GM23338 (cell line): ENCODE measurements around the gene OBSCN.

Source experiments
- CREB1 ChIP-seq: fragments of 250-450 bp; sonication (Bioruptor Pico); IDR thresholded peaks from 2 replicates; pipeline ENCODE4 v1.5.0; 2020; ENCODE audit warnings: low read depth, mild to moderate bottlenecking, moderate library complexity
- EZH2 ChIP-seq: fragments of 200-600 bp; sonication (generic); IDR thresholded peaks from one replicate; pipeline ENCODE4 v1.8.0; 2017; ENCODE audit warnings: antibody characterized with exemption, mild to moderate bottlenecking, low read depth; ENCODE audit not compliant: unreplicated experiment
- EZH2phosphoT487 ChIP-seq: fragments of 200-600 bp; sonication (generic); IDR thresholded peaks from one replicate; pipeline ENCODE4 v1.8.1; 2018; ENCODE audit warnings: antibody characterized with exemption; ENCODE audit not compliant: unreplicated experiment
- NANOG ChIP-seq: IDR thresholded peaks from 2 replicates; pipeline ENCODE4 v1.6.1; 2016; ENCODE audit warnings: antibody characterized with exemption, borderline replicate concordance
- POLR2AphosphoS5 ChIP-seq: IDR thresholded peaks from 2 replicates; pipeline ENCODE4 v1.6.1; 2016; ENCODE audit warnings: antibody characterized with exemption, low read depth
- STAT1 ChIP-seq: IDR thresholded peaks from one replicate; pipeline ENCODE4 v1.6.1; 2016; ENCODE audit warnings: antibody characterized with exemption; ENCODE audit not compliant: unreplicated experiment
- ZNF114 ChIP-seq: fragments of 250-450 bp; sonication (Bioruptor Pico); IDR thresholded peaks from 2 replicates; pipeline ENCODE4 v1.5.0; 2020; ENCODE audit warnings: mild to moderate bottlenecking, moderate library complexity
- TF ChIP-seq, protein P1 (sequence below), 2 experiments: fragments of 200-600 bp in 1 of 2; sonication (generic) in 1 of 2; conservative IDR thresholded peaks; 2 replicates each; pipeline versions ENCODE4 v1.5.1 to v1.6.1; 2016 to 2017; ENCODE audit warnings: antibody characterized with exemption in 2 of 2, low read depth in 2 of 2, mild to moderate bottlenecking in 2 of 2, moderate library complexity in 1 of 2
- TF ChIP-seq, protein P2 (sequence below): IDR thresholded peaks from one replicate; pipeline ENCODE4 v1.6.1; 2018; ENCODE audit warnings: antibody characterized with exemption; ENCODE audit not compliant: unreplicated experiment
- TF ChIP-seq, protein P3 (sequence below): IDR thresholded peaks from 2 replicates; pipeline ENCODE4 v1.6.1; 2016; ENCODE audit warnings: antibody characterized with exemption
- TF ChIP-seq, protein P4 (sequence below): fragments of 250-450 bp; sonication (Bioruptor Pico); IDR thresholded peaks from 2 replicates; pipeline ENCODE4 v1.5.0; 2020; ENCODE audit warnings: mild to moderate bottlenecking, moderate library complexity

DNA sequence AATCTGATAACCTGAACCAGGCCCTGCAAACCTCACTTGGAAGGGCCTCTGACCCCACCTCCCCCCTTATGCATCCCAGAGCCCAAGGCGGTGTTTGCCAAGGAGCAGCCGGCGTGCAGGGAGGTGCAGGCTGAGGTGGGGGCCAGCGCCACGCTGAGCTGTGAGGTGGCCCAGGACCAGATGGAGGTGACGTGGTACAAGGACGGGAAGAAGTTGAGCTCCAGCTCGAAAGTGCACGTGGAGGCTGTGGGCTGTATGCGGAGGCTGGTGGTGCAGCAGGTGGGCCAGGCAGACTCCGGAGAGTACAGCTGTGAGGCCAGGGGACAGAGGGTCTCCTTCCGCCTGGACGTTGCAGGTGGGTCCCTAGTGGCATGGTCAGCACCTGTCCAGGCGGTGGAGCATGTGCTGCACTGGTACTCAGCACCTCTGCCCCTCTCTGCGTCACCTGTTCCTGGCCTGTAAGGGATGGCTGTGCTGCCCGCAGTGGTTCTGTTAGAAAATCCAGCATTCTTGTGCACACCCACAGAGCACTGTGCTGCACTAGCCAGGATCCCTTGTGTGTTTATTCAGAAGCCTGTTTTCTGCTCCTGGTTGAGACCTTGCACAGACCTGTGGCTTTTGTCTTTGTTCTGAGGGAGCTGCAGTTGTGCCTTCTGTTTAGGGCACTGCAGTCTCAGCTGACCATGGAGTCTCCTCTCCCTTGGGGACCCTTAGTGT, 11.6 kb downstream of the OBSCN start:
- TF ChIP-seq, protein P1, sequence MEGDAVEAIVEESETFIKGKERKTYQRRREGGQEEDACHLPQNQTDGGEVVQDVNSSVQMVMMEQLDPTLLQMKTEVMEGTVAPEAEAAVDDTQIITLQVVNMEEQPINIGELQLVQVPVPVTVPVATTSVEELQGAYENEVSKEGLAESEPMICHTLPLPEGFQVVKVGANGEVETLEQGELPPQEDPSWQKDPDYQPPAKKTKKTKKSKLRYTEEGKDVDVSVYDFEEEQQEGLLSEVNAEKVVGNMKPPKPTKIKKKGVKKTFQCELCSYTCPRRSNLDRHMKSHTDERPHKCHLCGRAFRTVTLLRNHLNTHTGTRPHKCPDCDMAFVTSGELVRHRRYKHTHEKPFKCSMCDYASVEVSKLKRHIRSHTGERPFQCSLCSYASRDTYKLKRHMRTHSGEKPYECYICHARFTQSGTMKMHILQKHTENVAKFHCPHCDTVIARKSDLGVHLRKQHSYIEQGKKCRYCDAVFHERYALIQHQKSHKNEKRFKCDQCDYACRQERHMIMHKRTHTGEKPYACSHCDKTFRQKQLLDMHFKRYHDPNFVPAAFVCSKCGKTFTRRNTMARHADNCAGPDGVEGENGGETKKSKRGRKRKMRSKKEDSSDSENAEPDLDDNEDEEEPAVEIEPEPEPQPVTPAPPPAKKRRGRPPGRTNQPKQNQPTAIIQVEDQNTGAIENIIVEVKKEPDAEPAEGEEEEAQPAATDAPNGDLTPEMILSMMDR (conservative IDR thresholded peaks at IDR 0.05; ENCODE audit: low read depth in 2 of 2), result no peak
- no peak for TF ChIP-seq CREB1 (CRISPR knock-in tag)
- TF ChIP-seq, protein P2, sequence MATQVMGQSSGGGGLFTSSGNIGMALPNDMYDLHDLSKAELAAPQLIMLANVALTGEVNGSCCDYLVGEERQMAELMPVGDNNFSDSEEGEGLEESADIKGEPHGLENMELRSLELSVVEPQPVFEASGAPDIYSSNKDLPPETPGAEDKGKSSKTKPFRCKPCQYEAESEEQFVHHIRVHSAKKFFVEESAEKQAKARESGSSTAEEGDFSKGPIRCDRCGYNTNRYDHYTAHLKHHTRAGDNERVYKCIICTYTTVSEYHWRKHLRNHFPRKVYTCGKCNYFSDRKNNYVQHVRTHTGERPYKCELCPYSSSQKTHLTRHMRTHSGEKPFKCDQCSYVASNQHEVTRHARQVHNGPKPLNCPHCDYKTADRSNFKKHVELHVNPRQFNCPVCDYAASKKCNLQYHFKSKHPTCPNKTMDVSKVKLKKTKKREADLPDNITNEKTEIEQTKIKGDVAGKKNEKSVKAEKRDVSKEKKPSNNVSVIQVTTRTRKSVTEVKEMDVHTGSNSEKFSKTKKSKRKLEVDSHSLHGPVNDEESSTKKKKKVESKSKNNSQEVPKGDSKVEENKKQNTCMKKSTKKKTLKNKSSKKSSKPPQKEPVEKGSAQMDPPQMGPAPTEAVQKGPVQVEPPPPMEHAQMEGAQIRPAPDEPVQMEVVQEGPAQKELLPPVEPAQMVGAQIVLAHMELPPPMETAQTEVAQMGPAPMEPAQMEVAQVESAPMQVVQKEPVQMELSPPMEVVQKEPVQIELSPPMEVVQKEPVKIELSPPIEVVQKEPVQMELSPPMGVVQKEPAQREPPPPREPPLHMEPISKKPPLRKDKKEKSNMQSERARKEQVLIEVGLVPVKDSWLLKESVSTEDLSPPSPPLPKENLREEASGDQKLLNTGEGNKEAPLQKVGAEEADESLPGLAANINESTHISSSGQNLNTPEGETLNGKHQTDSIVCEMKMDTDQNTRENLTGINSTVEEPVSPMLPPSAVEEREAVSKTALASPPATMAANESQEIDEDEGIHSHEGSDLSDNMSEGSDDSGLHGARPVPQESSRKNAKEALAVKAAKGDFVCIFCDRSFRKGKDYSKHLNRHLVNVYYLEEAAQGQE, result no peak
- no peak for TF ChIP-seq POLR2AphosphoS5
- TF ChIP-seq STAT1, result no peak
- TF ChIP-seq NANOG, result no peak
- no peak for TF ChIP-seq EZH2phosphoT487
- TF ChIP-seq EZH2, result no peak
- TF ChIP-seq, protein P3, sequence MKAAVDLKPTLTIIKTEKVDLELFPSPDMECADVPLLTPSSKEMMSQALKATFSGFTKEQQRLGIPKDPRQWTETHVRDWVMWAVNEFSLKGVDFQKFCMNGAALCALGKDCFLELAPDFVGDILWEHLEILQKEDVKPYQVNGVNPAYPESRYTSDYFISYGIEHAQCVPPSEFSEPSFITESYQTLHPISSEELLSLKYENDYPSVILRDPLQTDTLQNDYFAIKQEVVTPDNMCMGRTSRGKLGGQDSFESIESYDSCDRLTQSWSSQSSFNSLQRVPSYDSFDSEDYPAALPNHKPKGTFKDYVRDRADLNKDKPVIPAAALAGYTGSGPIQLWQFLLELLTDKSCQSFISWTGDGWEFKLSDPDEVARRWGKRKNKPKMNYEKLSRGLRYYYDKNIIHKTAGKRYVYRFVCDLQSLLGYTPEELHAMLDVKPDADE, result no peak
- TF ChIP-seq ZNF114 (CRISPR knock-in tag), result no peak
- TF ChIP-seq, protein P4, sequence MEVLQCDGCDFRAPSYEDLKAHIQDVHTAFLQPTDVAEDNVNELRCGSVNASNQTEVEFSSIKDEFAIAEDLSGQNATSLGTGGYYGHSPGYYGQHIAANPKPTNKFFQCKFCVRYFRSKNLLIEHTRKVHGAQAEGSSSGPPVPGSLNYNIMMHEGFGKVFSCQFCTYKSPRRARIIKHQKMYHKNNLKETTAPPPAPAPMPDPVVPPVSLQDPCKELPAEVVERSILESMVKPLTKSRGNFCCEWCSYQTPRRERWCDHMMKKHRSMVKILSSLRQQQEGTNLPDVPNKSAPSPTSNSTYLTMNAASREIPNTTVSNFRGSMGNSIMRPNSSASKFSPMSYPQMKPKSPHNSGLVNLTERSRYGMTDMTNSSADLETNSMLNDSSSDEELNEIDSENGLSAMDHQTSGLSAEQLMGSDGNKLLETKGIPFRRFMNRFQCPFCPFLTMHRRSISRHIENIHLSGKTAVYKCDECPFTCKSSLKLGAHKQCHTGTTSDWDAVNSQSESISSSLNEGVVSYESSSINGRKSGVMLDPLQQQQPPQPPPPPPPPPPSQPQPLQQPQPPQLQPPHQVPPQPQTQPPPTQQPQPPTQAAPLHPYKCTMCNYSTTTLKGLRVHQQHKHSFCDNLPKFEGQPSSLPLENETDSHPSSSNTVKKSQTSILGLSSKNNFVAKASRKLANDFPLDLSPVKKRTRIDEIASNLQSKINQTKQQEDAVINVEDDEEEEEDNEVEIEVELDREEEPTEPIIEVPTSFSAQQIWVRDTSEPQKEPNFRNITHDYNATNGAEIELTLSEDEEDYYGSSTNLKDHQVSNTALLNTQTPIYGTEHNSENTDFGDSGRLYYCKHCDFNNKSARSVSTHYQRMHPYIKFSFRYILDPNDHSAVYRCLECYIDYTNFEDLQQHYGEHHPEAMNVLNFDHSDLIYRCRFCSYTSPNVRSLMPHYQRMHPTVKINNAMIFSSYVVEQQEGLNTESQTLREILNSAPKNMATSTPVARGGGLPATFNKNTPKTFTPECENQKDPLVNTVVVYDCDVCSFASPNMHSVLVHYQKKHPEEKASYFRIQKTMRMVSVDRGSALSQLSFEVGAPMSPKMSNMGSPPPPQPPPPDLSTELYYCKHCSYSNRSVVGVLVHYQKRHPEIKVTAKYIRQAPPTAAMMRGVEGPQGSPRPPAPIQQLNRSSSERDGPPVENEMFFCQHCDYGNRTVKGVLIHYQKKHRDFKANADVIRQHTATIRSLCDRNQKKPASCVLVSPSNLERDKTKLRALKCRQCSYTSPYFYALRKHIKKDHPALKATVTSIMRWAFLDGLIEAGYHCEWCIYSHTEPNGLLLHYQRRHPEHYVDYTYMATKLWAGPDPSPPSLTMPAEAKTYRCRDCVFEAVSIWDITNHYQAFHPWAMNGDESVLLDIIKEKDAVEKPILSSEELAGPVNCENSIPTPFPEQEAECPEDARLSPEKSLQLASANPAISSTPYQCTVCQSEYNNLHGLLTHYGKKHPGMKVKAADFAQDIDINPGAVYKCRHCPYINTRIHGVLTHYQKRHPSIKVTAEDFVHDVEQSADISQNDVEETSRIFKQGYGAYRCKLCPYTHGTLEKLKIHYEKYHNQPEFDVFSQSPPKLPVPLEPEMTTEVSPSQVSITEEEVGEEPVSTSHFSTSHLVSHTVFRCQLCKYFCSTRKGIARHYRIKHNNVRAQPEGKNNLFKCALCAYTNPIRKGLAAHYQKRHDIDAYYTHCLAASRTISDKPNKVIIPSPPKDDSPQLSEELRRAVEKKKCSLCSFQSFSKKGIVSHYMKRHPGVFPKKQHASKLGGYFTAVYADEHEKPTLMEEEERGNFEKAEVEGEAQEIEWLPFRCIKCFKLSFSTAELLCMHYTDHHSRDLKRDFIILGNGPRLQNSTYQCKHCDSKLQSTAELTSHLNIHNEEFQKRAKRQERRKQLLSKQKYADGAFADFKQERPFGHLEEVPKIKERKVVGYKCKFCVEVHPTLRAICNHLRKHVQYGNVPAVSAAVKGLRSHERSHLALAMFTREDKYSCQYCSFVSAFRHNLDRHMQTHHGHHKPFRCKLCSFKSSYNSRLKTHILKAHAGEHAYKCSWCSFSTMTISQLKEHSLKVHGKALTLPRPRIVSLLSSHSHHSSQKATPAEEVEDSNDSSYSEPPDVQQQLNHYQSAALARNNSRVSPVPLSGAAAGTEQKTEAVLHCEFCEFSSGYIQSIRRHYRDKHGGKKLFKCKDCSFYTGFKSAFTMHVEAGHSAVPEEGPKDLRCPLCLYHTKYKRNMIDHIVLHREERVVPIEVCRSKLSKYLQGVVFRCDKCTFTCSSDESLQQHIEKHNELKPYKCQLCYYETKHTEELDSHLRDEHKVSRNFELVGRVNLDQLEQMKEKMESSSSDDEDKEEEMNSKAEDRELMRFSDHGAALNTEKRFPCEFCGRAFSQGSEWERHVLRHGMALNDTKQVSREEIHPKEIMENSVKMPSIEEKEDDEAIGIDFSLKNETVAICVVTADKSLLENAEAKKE (CRISPR knock-in tag), result no peak
